ENCODE data around the gene CRTC3. TPM values are rescaled to one million over a fixed set of nuclear protein-coding genes. Genes with fewer than 3 reads are reported as not detected.

Gene CRTC3
- total and polyA plus RNA-seq, 2 of the 13 experiments (the other 11 are each of a cell fraction or from before 2014, with no cell fraction given) = 8.4 to 11.8 TPM

GRCh38 chr15:90595763-90596155 is 66.0 kb downstream of the CRTC3 start:
- FAIRE-seq (no peak), ATAC-seq (no peak), DNase-seq (ENCODE audit: low spot score) (no peak)
- Histone ChIP-seq H3K4me1 (ENCODE audit: insufficient read depth, low read length) (peaks cover 23% of the 10 kb centered on the region), H3K27me3 (ENCODE audit: control insufficient read depth in 1 of 2, insufficient read depth in 2 of 2, low read length in 2 of 2) (no peaks in the 10 kb centered on the region), H3K27ac (ENCODE audit: extremely low read length, insufficient read depth, low read length) (no peak overlapping the region), H3K4me3 (replicated peaks in 1 of 3; ENCODE audit: insufficient read depth in 1 of 3, low read depth in 2 of 3, low read length in 3 of 3) (no peak overlapping the region), H3K9ac (ENCODE audit: insufficient read depth, low read depth, low read length) (no peak overlapping the region), H3K36me3 (replicated peaks in 1 of 2; ENCODE audit: control insufficient read depth in 1 of 2, insufficient read depth in 2 of 2, low read length in 2 of 2) (peaks cover 0 to 4% of the 10 kb centered on the region in 2 experiments; a peak in 1 of 5 replicates), H4K20me1 (ENCODE audit: insufficient read depth, low read length) (no peaks in the 10 kb centered on the region), H2AFZ (ENCODE audit: low read length) (no peak overlapping the region), H3K79me2 (ENCODE audit: insufficient read depth, low read length) (no peaks in the 10 kb centered on the region), H3K4me2 (ENCODE audit: low read depth, low read length) (no peak overlapping the region), H3K9me3 (ENCODE audit: low read length) (no peaks in the 10 kb centered on the region)
- ChIA-PET POLR2A (no interaction called here), CTCF (ENCODE audit: low intra/inter-chr PET ratio, low total read pairs) (no interaction called here)
- 55% methylated on average over 7 of the region's 7 CpGs for WGBS (ENCODE audit: low lambda C conversion rate)
- in situ Hi-C loops (cut with HindIII; ENCODE audit: extremely low pct_ligation_motif_present, low pct_unique_long_range_greater_than_20kb) (no loop called here), intact Hi-C loops (cut with micrococcal nuclease; ENCODE audit: unreplicated experiment) (loop anchor here (5.0 kb wide), 1 partner anchor 48 kb away; no protein-coding TSS in a partner anchor)
- no TSS peak for BruUV-seq (replicated peaks)
- TF ChIP-seq FOXJ3 (CRISPR knock-in tag; IDR thresholded peaks at IDR 0.05; ENCODE audit: borderline replicate concordance) (no peak), ZNF687 (CRISPR knock-in tag; IDR thresholded peaks at IDR 0.05) (0 out of 2 replicates have a peak, but pooled peaks have one; percentile 13), ZIK1 (CRISPR knock-in tag; IDR thresholded peaks at IDR 0.05; ENCODE audit: borderline replicate concordance, low read depth) (no peak), HNF4A (CRISPR knock-in tag; IDR thresholded peaks at IDR 0.05) (0 out of 2 replicates have a peak, but pooled peaks have one; percentile 9), ZNF263 (CRISPR knock-in tag; IDR thresholded peaks at IDR 0.05) (peak; percentile 71), CSRNP2 (CRISPR knock-in tag; conservative IDR thresholded peaks at IDR 0.05; ENCODE audit: low read depth) (no peak), ZNF878 (CRISPR knock-in tag; IDR thresholded peaks at IDR 0.05) (no peak), AKAP8 (CRISPR knock-in tag; IDR thresholded peaks at IDR 0.05) (no peak)
